Activated CD4-positive, CD25-positive, alpha-beta regulatory T cell treated with anti-CD3 and anti-CD28 coated beads, Interleukin-2, amount 50 U/mL, for 72 hours (primary cell): Measurements from ENCODE around the gene PLB1.

Experiments
- DNase-seq: peaks from one replicate; pipeline ENCODE4 v3.0.0; 2021

Gene PLB1

GRCh38 chr2:28631514-28632206, 135.8 kb downstream of the PLB1 start:
- no peak for DNase-seq

DNA sequence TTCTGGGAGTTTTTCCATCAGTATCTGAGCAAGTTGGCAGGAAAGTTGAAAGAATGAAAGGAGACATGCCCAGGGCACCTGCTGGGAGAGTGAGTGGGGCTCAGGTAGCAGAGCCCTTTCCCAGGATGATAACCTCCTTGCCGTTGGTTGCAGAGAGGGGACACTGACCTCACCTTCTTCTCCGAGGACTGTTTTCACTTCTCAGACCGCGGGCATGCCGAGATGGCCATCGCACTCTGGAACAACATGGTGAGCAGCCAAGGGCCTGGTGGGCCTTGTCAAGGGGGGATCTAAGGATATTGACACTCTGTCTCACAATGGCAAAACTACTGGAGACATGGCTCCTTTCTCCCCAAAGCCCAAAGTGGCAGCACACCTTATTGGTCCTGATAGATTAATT, 136.9 kb downstream of the PLB1 start:
- DNase-seq: no peak

DNA sequence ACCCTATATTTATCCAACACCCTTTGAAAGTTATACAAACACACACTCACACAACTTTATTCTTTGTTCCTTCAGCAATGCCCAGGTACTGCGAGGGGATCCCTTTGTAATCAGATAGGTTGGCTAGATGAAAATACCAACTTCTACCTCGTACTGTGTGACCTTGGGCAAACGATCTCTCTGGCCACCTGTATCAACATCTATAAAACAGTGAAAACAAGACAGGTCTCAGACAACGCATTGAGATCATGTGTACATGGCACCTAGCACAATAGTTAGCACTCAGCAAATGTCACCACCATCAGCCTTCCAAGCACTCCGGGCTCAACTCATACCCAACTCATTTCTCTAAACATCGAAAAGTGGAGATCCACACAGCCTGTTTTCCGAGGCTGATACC, 137.3 kb downstream of the PLB1 start:
- no peak for DNase-seq

GRCh38 chr2:28633746-28634145, 137.9 kb downstream of the PLB1 start:
- no peak for DNase-seq

DNA sequence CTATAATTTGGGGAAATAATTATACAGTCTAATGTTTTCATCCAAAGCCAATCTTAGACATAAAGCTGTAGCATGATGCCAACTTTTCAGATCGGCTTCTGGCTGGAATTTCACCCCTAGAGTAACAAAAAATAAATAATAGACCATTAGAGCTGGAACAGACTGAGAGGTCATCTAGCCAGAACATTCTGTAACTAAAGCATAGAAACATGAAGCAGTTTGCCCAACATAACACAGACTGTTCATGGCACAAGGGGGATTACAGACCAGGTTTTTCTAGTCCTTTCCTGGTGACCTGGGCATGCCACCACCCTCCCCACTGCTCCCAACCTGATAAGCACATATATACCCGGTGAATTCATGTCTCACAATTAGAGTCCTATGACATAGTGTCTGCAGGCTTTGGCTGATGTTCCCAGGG, 139.3 kb downstream of the PLB1 start:
- DNase-seq: no peak

DNA sequence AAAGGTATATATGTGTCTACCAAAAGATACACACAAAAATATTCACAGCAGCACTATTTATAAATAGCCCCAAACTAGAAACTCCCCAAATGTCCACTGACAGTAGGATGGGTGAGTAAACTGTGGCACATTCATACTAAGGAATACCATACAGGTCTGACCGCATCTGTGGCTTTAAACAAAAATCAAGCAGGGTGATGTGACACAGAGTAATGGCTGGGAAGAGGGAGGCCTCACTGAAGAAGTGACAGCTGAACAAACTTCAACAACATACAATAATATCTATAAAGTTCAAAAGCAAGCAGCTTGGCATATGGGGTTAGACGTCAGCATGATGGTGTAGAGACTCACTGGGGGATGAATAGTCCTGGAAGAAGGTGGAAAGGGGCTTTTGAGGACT, 140.6 kb downstream of the PLB1 start:
- no peak for DNase-seq

DNA sequence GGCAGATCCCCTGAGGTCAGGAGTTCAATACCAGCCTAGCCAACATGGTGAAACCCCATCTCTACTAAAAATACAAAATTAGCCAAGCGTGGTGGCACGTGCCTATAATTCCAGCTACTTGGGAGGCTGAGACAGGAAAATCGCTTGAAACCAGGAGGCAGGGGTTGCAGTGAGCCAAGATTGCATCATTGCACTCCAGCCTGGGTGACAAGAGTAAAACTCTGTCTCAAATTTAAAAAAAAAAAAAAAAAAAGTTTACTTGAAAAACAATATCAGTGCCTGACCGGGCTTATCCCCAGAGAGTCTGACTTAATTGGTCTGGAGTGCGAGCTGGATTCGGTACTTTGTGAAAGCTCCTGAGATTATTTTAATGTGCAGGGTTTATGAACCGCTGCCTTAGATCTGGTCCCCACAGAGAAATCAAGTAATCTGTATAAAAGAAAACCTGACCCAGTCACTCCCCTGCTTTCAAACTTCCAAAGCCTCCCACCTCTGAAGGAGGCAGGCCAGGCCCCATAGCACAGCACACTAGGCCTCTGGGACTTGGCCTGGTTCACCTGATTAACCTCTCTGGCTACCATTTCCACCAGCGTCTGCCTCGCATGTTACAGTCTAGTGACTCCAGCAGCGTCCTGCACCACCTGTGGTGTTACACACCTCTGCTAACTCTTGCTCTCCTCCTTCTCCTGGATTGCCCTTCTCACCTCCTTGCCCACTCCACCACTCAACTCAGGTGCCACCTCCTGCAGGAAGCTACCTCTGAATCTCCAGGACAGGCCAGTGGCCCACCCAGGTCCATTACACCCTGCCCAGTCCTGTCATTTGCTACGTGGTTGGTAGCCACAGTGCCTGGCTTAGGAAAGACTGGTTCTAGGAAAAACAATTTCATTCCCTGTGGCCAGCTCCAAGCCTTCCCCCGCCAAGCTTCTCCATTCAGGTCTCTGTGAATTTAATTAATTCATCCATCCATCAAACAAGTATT, 141.5 kb downstream of the PLB1 start:
- no peak for DNase-seq

GRCh38 chr2:28638102-28638501, 142.2 kb downstream of the PLB1 start:
- DNase-seq: no peak

- no peak for DNase-seq
Measured at GRCh38 chr2:28639092-28639691, 143.3 kb downstream of the PLB1 start.

GRCh38 chr2:28639836-28640235, 144.0 kb downstream of the PLB1 start:
- no peak for DNase-seq

GRCh38 chr2:28640260-28640907, 144.5 kb downstream of the PLB1 start:
- no peak for DNase-seq

DNA sequence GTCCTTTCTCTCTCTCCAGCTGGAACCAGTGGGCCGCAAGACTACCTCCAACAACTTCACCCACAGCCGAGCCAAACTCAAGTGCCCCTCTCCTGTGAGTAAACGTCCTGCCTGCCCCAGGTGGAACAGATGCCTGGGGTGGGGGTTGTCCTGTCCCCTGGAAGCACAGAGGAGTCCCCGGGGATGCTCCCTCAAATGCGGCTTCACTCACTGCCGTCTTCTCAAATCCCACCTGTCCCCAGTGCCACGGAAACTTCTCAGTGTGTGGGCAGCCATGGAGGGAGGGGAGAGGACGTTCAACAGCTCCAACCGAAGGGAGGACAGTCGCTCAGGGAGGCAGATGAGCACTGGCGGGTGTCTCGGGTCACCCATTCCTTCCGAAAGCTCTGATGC, 145.0 kb downstream of the PLB1 start:
- DNase-seq: no peak

DNA sequence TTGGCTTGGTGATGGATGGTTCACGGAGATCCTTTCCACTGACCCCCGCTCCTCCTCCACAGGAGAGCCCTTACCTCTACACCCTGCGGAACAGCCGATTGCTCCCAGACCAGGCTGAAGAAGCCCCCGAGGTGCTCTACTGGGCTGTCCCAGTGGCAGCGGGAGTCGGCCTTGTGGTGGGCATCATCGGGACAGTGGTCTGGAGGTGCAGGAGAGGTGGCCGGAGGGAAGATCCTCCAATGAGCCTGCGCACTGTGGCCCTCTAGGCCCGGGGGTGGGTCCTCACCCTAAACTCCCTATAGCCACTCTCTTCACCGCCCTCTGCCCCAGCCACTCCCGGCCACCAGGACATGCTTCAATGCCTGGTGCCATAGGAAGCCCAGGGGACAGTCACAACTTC, 146.9 kb downstream of the PLB1 start:
- DNase-seq: no peak

- no peak for DNase-seq
Measured at GRCh38 chr2:28643327-28643726, 147.5 kb downstream of the PLB1 start.

DNA sequence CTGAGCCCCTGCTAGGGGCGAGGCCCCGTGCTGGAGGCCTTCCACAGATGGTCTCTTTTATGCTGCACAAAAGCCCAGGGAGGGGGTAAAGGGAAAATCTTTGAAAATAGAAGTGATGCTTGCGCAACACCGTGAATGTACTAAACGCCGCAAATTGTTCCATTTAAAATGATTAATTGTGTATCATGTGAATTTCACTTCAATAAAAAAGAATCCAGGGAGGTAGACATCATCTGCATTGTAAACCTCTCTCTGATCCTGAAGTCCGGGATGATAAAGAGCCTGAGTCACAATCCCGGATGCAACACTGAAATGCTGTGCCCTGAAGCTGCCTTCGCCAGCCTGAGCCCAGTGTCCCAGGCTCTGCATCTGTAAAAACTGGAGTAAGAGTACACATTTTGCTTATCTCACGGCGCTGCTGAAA, 148.1 kb downstream of the PLB1 start:
- no peak for DNase-seq

DNA sequence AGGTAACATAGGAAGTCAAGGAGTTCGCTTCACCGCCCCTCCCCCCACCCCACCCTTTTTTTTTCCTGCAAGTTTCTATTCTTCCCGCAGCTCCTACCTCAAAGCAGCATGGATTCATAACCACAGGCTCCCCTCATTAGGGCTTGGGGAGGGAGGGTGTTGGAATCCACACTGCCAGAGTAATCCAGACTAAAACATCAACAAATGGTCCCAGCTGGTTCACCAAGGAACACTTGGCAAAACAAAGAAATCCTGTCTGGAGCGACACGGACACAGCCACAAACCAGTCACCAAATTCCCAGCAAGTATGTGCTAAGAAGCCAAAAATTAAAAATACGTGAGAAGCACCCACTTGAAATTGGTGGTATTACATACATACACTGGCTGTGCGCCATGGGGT, 148.9 kb downstream of the PLB1 start:
- DNase-seq: no peak

- DNase-seq: no peak
Measured at GRCh38 chr2:28645553-28645952, 149.7 kb downstream of the PLB1 start.

DNA sequence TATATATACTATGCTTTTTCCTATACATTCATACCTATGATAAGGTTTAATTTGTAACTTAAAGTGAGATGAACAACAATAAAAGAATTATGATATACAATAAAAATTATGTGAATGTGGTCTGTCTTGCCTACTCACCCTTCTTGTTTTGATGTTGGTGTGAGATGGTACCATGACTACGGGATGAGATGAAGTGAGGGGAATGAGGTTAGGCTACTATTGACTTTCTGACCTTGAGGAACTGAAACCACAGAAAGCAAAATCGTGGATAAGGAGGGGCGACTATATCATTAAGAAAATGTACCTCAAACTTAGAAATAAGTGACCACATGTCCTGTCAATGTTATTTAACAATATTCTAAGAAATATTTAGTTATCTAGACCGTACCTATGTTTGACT, 151.8 kb downstream of the PLB1 start:
- no peak for DNase-seq

GRCh38 chr2:28648147-28648546, 152.3 kb downstream of the PLB1 start:
- no peak for DNase-seq

GRCh38 chr2:28648671-28649395, 153.0 kb downstream of the PLB1 start:
- no peak for DNase-seq

- DNase-seq: peak; percentile 48
Measured at GRCh38 chr2:28649481-28650265, 153.8 kb downstream of the PLB1 start.

DNA sequence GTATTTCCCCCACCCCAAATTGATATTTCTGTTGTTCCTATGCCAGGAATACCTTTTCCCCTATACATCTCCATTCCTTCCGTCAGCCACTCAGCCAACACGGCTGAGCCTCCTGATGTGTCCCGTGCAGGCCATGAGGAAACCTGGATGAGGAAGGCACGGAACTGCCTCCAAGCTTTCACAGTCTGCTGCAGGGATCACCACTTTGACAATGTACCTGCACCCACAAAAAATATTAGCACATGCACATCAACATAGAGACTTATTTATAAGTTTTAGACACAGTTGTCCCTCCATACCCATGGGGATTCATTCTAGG, 154.4 kb downstream of the PLB1 start:
- no peak for DNase-seq
